C4-2B (cell line): Measurements from ENCODE around the gene EEIG1.

Source experiments
- ZFX ChIP-seq: fragments of 450-650 bp; IDR thresholded peaks from 2 replicates; pipeline ENCODE4 v1.6.1; 2017
- TF ChIP-seq, protein P1 (sequence below): fragments of 450-650 bp; conservative IDR thresholded peaks from 2 replicates; pipeline ENCODE4 v1.5.1; 2017; ENCODE audit warnings: mild to moderate bottlenecking

DNA sequence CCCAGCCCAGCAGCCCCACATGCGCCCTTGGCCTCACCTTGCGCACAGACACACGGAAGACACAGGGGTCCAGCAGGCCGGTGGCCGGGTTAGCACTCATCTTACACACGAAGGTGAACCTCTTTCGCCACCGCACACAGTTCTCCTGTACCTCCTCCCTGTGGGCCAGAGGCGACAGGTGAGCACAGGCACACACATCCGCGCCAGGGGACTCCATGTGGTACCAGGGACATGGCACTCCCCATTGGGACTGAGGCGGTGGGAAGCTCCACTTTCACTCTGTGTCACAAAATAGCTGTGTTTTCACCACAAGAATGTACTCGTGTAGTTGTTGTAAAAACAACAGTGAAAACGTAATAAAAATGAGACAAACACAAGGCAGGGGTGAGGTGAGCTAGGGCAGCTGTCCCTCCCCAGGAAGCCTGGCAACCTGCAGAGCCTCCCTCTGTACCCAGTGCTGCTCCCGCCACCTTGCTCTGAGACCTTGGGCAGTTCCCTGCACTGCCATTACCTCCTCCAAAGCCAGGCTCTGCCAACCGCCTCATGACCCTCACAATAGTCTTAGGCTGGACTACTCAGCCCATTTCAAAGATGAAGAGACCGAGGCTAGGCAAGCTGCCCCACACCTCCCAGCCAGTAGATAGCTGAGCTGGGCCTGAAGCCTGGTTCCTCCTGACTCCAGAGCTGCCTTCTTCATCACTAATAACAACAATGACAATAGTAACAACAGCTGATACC, 26.9 kb downstream of the EEIG1 start:
- TF ChIP-seq, protein P1, sequence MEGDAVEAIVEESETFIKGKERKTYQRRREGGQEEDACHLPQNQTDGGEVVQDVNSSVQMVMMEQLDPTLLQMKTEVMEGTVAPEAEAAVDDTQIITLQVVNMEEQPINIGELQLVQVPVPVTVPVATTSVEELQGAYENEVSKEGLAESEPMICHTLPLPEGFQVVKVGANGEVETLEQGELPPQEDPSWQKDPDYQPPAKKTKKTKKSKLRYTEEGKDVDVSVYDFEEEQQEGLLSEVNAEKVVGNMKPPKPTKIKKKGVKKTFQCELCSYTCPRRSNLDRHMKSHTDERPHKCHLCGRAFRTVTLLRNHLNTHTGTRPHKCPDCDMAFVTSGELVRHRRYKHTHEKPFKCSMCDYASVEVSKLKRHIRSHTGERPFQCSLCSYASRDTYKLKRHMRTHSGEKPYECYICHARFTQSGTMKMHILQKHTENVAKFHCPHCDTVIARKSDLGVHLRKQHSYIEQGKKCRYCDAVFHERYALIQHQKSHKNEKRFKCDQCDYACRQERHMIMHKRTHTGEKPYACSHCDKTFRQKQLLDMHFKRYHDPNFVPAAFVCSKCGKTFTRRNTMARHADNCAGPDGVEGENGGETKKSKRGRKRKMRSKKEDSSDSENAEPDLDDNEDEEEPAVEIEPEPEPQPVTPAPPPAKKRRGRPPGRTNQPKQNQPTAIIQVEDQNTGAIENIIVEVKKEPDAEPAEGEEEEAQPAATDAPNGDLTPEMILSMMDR, result no peak
- TF ChIP-seq ZFX, result no peak
